MM.1S (cell line): ENCODE results near the gene KIRREL3.

Source experiments
- DNase-seq: peaks from one replicate; pipeline ENCODE4 v3.0.0-alpha.2; 2015
- H2AFZ ChIP-seq: fragments of 300-600 bp; sonication (generic); 2 replicates; pipeline ENCODE4 v1.6.0; 2016; ENCODE audit warnings: antibody characterized with exemption, low read length
- H3F3A ChIP-seq: fragments of 300-600 bp; sonication (generic); 2 replicates; pipeline ENCODE4 v1.6.1; 2016; ENCODE audit warnings: mild to moderate bottlenecking, antibody characterized with exemption, low read length, moderate library complexity, mixed read lengths; ENCODE audit not compliant: insufficient read depth
- H3K27ac ChIP-seq: fragments of 300-600 bp; sonication (generic); 2 replicates; pipeline ENCODE4 v1.5.1; 2016; ENCODE audit warnings: mild to moderate bottlenecking, low read length
- H3K27me3 ChIP-seq: fragments of 300-600 bp; sonication (generic); replicated peaks from 2 replicates; pipeline ENCODE4 v1.6.0; 2016; ENCODE audit warnings: low read length; ENCODE audit not compliant: insufficient read depth
- H3K36me3 ChIP-seq: fragments of 300-600 bp; sonication (generic); replicated peaks from 2 replicates; pipeline ENCODE4 v1.6.1; 2016; ENCODE audit warnings: mild to moderate bottlenecking, low read length, mixed read lengths; ENCODE audit not compliant: insufficient read depth
- H3K4me1 ChIP-seq: fragments of 300-600 bp; sonication (generic); 2 replicates; pipeline ENCODE4 v1.6.1; 2016; ENCODE audit warnings: low read length, mixed read lengths
- H3K4me2 ChIP-seq: fragments of 300-600 bp; sonication (generic); 2 replicates; pipeline ENCODE4 v1.6.0; 2016; ENCODE audit warnings: low read depth, low read length
- H3K4me3 ChIP-seq: fragments of 300-600 bp; sonication (generic); 2 replicates; pipeline ENCODE4 v1.5.1; 2016; ENCODE audit warnings: low read length, mixed read lengths
- H3K79me2 ChIP-seq: fragments of 300-600 bp; sonication (generic); 2 replicates; pipeline ENCODE4 v1.6.1; 2016; ENCODE audit warnings: mixed run types, low read length, mixed read lengths
- H3K9ac ChIP-seq: fragments of 300-600 bp; sonication (generic); 2 replicates; pipeline ENCODE4 v1.6.1; 2016; ENCODE audit warnings: low read length, mixed read lengths
- H3K9me2 ChIP-seq: fragments of 300-600 bp; sonication (generic); replicated peaks from 2 replicates; pipeline ENCODE4 v1.6.1; 2016; ENCODE audit warnings: mild to moderate bottlenecking, low read length, mixed read lengths; ENCODE audit not compliant: insufficient read depth
- H3K9me3 ChIP-seq: fragments of 300-600 bp; sonication (generic); replicated peaks from 2 replicates; pipeline ENCODE4 v1.6.1; 2016; ENCODE audit warnings: mild to moderate bottlenecking, low read length, mixed read lengths; ENCODE audit not compliant: insufficient read depth
- H4K20me1 ChIP-seq: fragments of 300-600 bp; sonication (generic); 2 replicates; pipeline ENCODE4 v1.6.1; 2016; ENCODE audit warnings: mild to moderate bottlenecking, low read length, moderate library complexity, mixed read lengths; ENCODE audit not compliant: insufficient read depth
- EZH2 ChIP-seq: fragments of 300-600 bp; sonication (generic); optimal IDR thresholded peaks from 2 replicates; pipeline ENCODE3; 2017; ENCODE audit warnings: low read depth, mild to moderate bottlenecking, antibody characterized with exemption, low read length, mixed read lengths
- EZH2phosphoT487 ChIP-seq: fragments of 300-600 bp; sonication (generic); IDR thresholded peaks from 2 replicates; pipeline ENCODE4 v1.6.1; 2018; ENCODE audit warnings: antibody characterized with exemption, low read length
- TF ChIP-seq, protein P1 (sequence below): fragments of 300-600 bp; sonication (generic); IDR thresholded peaks from 2 replicates; pipeline ENCODE4 v1.5.1; 2016; ENCODE audit warnings: antibody characterized with exemption, low read length, mixed read lengths

Gene KIRREL3

GRCh38 chr11:126451211-126451802, 549.3 kb downstream of the KIRREL3 start:
- no peaks in the 10 kb centered on the region for H3K36me3 ChIP-seq
- H3K4me2 ChIP-seq: no peak overlapping the region
- no peak overlapping the region for H3K27ac ChIP-seq
- H3K4me3 ChIP-seq: no peak overlapping the region
- no peak overlapping the region for H2AFZ ChIP-seq
- H3F3A ChIP-seq: 0 out of 2 replicates have a peak, but pooled peaks cover 8% of the 10 kb centered on the region
- no peak overlapping the region for H3K9ac ChIP-seq
- no peaks in the 10 kb centered on the region for H4K20me1 ChIP-seq
- H3K9me3 ChIP-seq: no peaks in the 10 kb centered on the region
- H3K4me1 ChIP-seq: no peaks in the 10 kb centered on the region
- no peaks in the 10 kb centered on the region for H3K79me2 ChIP-seq
- H3K27me3 ChIP-seq: no peaks in the 10 kb centered on the region
- no peak for DNase-seq
- no peaks in the 10 kb centered on the region for H3K9me2 ChIP-seq
- TF ChIP-seq, protein P1, sequence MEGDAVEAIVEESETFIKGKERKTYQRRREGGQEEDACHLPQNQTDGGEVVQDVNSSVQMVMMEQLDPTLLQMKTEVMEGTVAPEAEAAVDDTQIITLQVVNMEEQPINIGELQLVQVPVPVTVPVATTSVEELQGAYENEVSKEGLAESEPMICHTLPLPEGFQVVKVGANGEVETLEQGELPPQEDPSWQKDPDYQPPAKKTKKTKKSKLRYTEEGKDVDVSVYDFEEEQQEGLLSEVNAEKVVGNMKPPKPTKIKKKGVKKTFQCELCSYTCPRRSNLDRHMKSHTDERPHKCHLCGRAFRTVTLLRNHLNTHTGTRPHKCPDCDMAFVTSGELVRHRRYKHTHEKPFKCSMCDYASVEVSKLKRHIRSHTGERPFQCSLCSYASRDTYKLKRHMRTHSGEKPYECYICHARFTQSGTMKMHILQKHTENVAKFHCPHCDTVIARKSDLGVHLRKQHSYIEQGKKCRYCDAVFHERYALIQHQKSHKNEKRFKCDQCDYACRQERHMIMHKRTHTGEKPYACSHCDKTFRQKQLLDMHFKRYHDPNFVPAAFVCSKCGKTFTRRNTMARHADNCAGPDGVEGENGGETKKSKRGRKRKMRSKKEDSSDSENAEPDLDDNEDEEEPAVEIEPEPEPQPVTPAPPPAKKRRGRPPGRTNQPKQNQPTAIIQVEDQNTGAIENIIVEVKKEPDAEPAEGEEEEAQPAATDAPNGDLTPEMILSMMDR: no peak
- TF ChIP-seq EZH2phosphoT487: no peak
- no peak for TF ChIP-seq EZH2

GRCh38 chr11:126450806-126451205, 549.8 kb downstream of the KIRREL3 start:
- no peaks in the 10 kb centered on the region for H3K9me2 ChIP-seq
- H3K79me2 ChIP-seq: no peaks in the 10 kb centered on the region
- no peak overlapping the region for H3K9ac ChIP-seq
- no peaks in the 10 kb centered on the region for H3K36me3 ChIP-seq
- no peaks in the 10 kb centered on the region for H3K9me3 ChIP-seq
- no peak for DNase-seq
- 0 out of 2 replicates have a peak, but pooled peaks cover 8% of the 10 kb centered on the region for H3F3A ChIP-seq
- TF ChIP-seq EZH2 (no peak), EZH2phosphoT487 (no peak)
- TF ChIP-seq, protein P1: no peak
- no peaks in the 10 kb centered on the region for H3K27me3 ChIP-seq
- H3K4me3 ChIP-seq: no peak overlapping the region
- no peaks in the 10 kb centered on the region for H3K4me1 ChIP-seq
- no peak overlapping the region for H3K27ac ChIP-seq
- no peak overlapping the region for H2AFZ ChIP-seq
- H4K20me1 ChIP-seq: no peaks in the 10 kb centered on the region
- H3K4me2 ChIP-seq: no peak overlapping the region

DNA sequence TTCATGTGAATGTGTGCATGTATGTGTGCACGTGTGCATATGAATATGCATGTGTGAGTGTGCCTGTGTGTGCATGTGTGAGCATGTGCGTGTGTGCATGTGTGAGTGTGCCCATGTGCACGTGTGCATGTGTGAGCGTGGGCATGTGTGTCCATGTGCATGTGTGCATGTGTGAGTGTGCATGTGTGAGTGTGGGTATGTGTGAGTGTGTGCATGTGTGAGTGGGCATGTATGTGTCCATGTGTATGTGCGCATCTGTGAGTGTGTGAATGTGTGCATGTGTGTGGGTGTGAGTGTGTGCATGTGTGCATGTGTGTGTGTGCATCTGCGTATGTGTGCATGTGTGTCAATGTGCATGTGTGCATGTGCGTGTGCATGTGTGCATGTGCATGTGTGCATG, 550.4 kb downstream of the KIRREL3 start:
- DNase-seq: no peak
- no peaks in the 10 kb centered on the region for H3K79me2 ChIP-seq
- H3K27me3 ChIP-seq: no peaks in the 10 kb centered on the region
- H3K9ac ChIP-seq: no peak overlapping the region
- H4K20me1 ChIP-seq: no peaks in the 10 kb centered on the region
- H3K9me3 ChIP-seq: no peaks in the 10 kb centered on the region
- H3K4me3 ChIP-seq: no peak overlapping the region
- H3F3A ChIP-seq: 0 out of 2 replicates have a peak, but pooled peaks cover 8% of the 10 kb centered on the region
- no peaks in the 10 kb centered on the region for H3K4me1 ChIP-seq
- TF ChIP-seq EZH2: no peak
- TF ChIP-seq, protein P1: no peak
- TF ChIP-seq EZH2phosphoT487: no peak
- no peak overlapping the region for H3K4me2 ChIP-seq
- H3K9me2 ChIP-seq: no peaks in the 10 kb centered on the region
- no peaks in the 10 kb centered on the region for H3K36me3 ChIP-seq
- H2AFZ ChIP-seq: no peak overlapping the region
- no peak overlapping the region for H3K27ac ChIP-seq
